ENCODE data around the gene LAPTM5.

- TF ChIP-seq CTCF (conservative IDR thresholded peaks at IDR 0.05; ENCODE audit: low read depth, low read length) (no peak), EZH2phosphoT487 (IDR thresholded peaks at IDR 0.05; ENCODE audit: borderline replicate concordance, low read length) (no peak), EZH2 (IDR thresholded peaks at IDR 0.05; ENCODE audit: low read length, unreplicated experiment) (no peak)
These were observed 64.6 kb downstream of the LAPTM5 start for GRCh38 chr1:30692948-30693301.

Data from PC-3 (cell line).